Measurements from ENCODE around the gene LHCGR. TPM values are rescaled to one million over a fixed set of nuclear protein-coding genes. Genes with fewer than 3 reads are reported as not detected.

LHCGR gene
- total and polyA plus RNA-seq, 8 donors = 0.25 to 0.92 (median 0.43) TPM; not detected in 5

DNA sequence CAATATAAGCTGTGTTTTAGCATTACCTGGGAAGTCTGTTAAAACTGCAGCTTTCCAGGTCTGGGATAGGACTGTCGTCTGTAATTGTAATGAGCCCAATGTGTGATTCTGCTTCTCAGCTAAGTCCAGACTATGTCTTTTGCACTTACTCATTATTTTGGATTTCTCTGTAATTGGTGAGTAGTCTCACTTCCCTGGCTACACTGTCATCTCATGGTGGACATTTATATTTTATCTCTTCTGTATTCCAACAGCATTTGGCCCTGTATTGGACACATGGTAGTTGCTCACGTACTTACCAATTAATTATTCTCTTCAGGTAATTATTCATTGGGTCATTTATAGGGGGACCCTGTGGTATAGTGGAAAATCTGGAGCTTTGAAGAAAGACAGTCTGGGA is 28.0 kb downstream of the LHCGR start:
- Histone ChIP-seq H3K27me3 (no peaks in the 10 kb centered on the region), H3K27ac (peak overlapping the region in 1 of 5 donors; percentile 42), H3K4me3 (no peak overlapping the region), H3K9me3 (no peaks in the 10 kb centered on the region), H3K36me3 (no peaks in the 10 kb centered on the region), H3K4me1 (no peaks in the 10 kb centered on the region)
- WGBS, 5 donors = 41 to 84% (median 77%) methylated on average over 2 of the region's 2 CpGs
- no peak for TF ChIP-seq POLR2A (IDR thresholded peaks at IDR 0.05)
- no peak for TF ChIP-seq POLR2AphosphoS5 (IDR thresholded peaks at IDR 0.05)
- no peak for DNase-seq
- intact Hi-C loops (cut with DNase I; ENCODE audit: low total_unique reads) = no loop called here

GRCh38 chr2:48725696-48726494 is 29.6 kb downstream of the LHCGR start:
- Histone ChIP-seq H3K9me3 (no peaks in the 10 kb centered on the region), H3K4me1 (no peaks in the 10 kb centered on the region), H3K27ac (no peak overlapping the region), H3K36me3 (no peaks in the 10 kb centered on the region), H3K27me3 (no peaks in the 10 kb centered on the region), H3K4me3 (no peak overlapping the region)
- intact Hi-C loops (cut with DNase I; ENCODE audit: low total_unique reads) = no loop called here
- WGBS, 5 donors = 58 to 72% (median 66%) methylated on average over 6 to 7 of the region's 7 CpGs
- peak in 1 of 2 donors; percentile 57 for DNase-seq
- TF ChIP-seq CTCF (IDR thresholded peaks at IDR 0.05) (no peak), POLR2A (IDR thresholded peaks at IDR 0.05) (no peak), POLR2AphosphoS5 (IDR thresholded peaks at IDR 0.05) (no peak), EP300 (IDR thresholded peaks at IDR 0.05) (no peak)

DNA sequence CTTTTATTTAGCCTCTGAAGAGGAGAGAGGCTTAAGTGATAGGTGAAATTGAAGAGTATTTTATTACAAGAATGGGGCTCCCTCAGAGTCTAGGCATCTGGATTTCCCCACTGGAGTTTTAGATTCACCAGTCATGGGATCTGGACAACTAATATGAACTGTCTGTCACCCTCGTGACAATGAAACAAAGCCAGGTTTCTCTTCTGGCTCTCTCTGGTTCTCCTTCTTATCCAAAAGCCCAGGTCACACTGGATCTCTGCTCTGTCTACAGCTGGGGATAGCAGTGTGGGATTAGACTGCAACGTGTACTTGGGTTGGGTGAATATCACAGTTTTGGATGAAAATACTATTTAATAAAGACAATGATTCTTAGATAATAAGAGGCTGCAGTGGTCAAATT is 31.2 kb downstream of the LHCGR start:
- no peak for DNase-seq
- Histone ChIP-seq H3K27ac (no peak overlapping the region), H3K9me3 (no peaks in the 10 kb centered on the region), H3K4me1 (no peaks in the 10 kb centered on the region), H3K4me3 (no peak overlapping the region), H3K36me3 (no peaks in the 10 kb centered on the region), H3K27me3 (no peaks in the 10 kb centered on the region)
- WGBS, 5 donors = 67 to 81% (median 75%) methylated on average over 2 of the region's 2 CpGs
- intact Hi-C loops (cut with DNase I; ENCODE audit: low total_unique reads) = no loop called here
- no peak for TF ChIP-seq CTCF (IDR thresholded peaks at IDR 0.05)
- TF ChIP-seq EP300 (IDR thresholded peaks at IDR 0.05) = no peak
- no peak for TF ChIP-seq POLR2AphosphoS5 (IDR thresholded peaks at IDR 0.05)
- no peak for TF ChIP-seq POLR2A (IDR thresholded peaks at IDR 0.05)

DNA sequence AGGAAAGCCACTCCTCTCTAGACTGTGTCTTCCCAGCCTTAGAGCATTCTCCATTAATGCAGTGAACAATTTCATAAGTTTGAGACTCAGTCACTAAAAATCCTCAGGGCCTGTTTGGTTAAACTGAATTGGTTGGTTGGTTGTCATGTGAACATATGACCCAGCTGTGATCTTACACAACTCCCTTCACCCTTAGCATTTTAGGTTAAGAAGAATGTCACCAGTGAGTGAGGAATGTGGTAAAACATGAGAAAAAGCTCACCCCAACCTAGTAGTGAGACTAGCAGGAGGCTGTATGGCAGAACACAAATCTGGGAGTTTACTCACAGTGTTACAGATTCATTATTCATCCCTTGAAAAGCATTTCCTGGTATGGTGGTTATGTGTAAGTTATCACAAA is 32.4 kb downstream of the LHCGR start:
- TF ChIP-seq POLR2AphosphoS5 (IDR thresholded peaks at IDR 0.05) = no peak
- no peak for TF ChIP-seq CTCF (IDR thresholded peaks at IDR 0.05)
- TF ChIP-seq EP300 (IDR thresholded peaks at IDR 0.05) = no peak
- TF ChIP-seq POLR2A (IDR thresholded peaks at IDR 0.05) = no peak
- Histone ChIP-seq H3K36me3 (no peaks in the 10 kb centered on the region), H3K9me3 (no peaks in the 10 kb centered on the region), H3K27me3 (no peaks in the 10 kb centered on the region), H3K27ac (no peak overlapping the region), H3K4me1 (no peaks in the 10 kb centered on the region), H3K4me3 (no peak overlapping the region)
- intact Hi-C loops (cut with DNase I; ENCODE audit: low total_unique reads) = no loop called here
- peak in 1 of 2 donors; percentile 32 for DNase-seq

DNA sequence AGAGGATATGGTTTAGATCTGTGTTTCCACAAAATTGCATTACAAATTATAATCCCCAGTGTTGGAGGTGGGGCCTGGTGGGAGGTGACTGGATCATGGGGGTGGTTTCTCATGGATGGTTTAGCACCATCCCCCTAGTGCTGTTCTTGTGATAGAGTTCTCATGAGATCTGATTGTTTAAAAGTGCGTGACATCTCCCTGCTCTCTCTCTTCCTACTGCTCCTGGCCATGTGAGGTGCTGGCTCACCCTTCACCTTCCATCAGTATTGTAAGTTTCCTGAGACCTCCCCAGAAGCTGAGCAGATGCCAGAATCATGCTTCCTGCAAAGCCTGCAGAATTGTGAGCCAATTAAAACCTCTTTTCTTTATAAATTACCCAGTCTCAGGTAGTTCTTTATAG is 33.1 kb downstream of the LHCGR start:
- intact Hi-C loops (cut with DNase I; ENCODE audit: low total_unique reads) = no loop called here
- no peak overlapping the region for H3K4me3 ChIP-seq
- 81 to 95% (median 88%) methylated on average over 1 of the region's 1 CpG for WGBS, 5 donors
- TF ChIP-seq POLR2AphosphoS5 (IDR thresholded peaks at IDR 0.05) (no peak), CTCF (IDR thresholded peaks at IDR 0.05) (no peak), EP300 (IDR thresholded peaks at IDR 0.05) (no peak), POLR2A (IDR thresholded peaks at IDR 0.05) (no peak)
- no peak overlapping the region for H3K27ac ChIP-seq
- no peaks in the 10 kb centered on the region for H3K9me3 ChIP-seq
- no peaks in the 10 kb centered on the region for H3K36me3 ChIP-seq
- no peaks in the 10 kb centered on the region for H3K27me3 ChIP-seq
- no peak for DNase-seq
- no peaks in the 10 kb centered on the region for H3K4me1 ChIP-seq

All from stomach (tissue), 9 donors.